Testis (tissue), 2 donors: ENCODE measurements around the gene PPARD.

Experiments
- CTCF ChIP-seq, 3 experiments: fragments of 450-650 bp in 2 of 3; fragments of 200-600 bp in 1 of 3; sonication (generic) in 1 of 3; IDR thresholded peaks; one replicate each; pipeline ENCODE4 v1.5.1; 2016 to 2019; ENCODE audit warnings: antibody characterized with exemption in 3 of 3, mild to moderate bottlenecking in 2 of 3, moderate library complexity in 1 of 3
- POLR2A ChIP-seq: fragments of 450-650 bp; IDR thresholded peaks from one replicate; pipeline ENCODE4 v1.6.1; 2017; ENCODE audit warnings: antibody characterized with exemption, mild to moderate bottlenecking, moderate library complexity

- TF ChIP-seq CTCF (IDR thresholded peaks at IDR 0.05) (no peak), POLR2A (no peak)
Measured at GRCh38 chr6:35372633-35373032, 30.3 kb downstream of the PPARD start.
